Osteoblast (primary cell): ENCODE measurements around the gene PLCG2. TPM values are rescaled to one million over a fixed set of nuclear protein-coding genes. Genes with fewer than 3 reads are reported as not detected.

Experiments used
- DNase-seq: peaks from one replicate; pipeline ENCODE4 v3.0.0; 2011; ENCODE audit warnings: low spot score, mixed read lengths; ENCODE audit not compliant: insufficient read length; ENCODE audit errors: missing footprints
- H2AFZ ChIP-seq: 2 replicates; pipeline ENCODE4 v1.6.0; 2011; ENCODE audit warnings: mild to moderate bottlenecking, low read length
- H3K27ac ChIP-seq: 2 replicates; pipeline ENCODE4 v1.5.1; 2011; ENCODE audit warnings: mild to moderate bottlenecking, low read depth, low read length, moderate library complexity
- H3K27me3 ChIP-seq: 2 replicates; pipeline ENCODE4 v1.6.0; 2012; ENCODE audit warnings: mild to moderate bottlenecking, control low read depth, inconsistent platforms, low read length, moderate library complexity; ENCODE audit not compliant: insufficient read depth
- H3K36me3 ChIP-seq: 2 replicates; pipeline ENCODE4 v1.5.1; 2011; ENCODE audit warnings: mild to moderate bottlenecking, low read length, control low read depth, moderate library complexity; ENCODE audit not compliant: insufficient read depth
- H3K4me1 ChIP-seq: 2 replicates; pipeline ENCODE4 v1.5.1; 2011; ENCODE audit warnings: mild to moderate bottlenecking, low read length, control low read depth, moderate library complexity; ENCODE audit not compliant: insufficient read depth
- H3K4me2 ChIP-seq: 2 replicates; pipeline ENCODE4 v1.6.0; 2011; ENCODE audit warnings: mild to moderate bottlenecking, low read length; ENCODE audit not compliant: insufficient read depth
- H3K4me3 ChIP-seq: fragments of 200-600 bp; sonication (generic); 3 replicates; pipeline ENCODE4 v1.5.1; 2012; ENCODE audit warnings: mild to moderate bottlenecking, low read length, inconsistent platforms; ENCODE audit not compliant: insufficient read depth
- H3K79me2 ChIP-seq: 2 replicates; pipeline ENCODE4 v1.6.0; 2012; ENCODE audit warnings: mild to moderate bottlenecking, low read length, control low read depth, inconsistent platforms; ENCODE audit not compliant: insufficient read depth
- H3K9me3 ChIP-seq: 2 replicates; pipeline ENCODE4 v1.5.1; 2011; ENCODE audit warnings: low read depth, low read length, control low read depth
- H4K20me1 ChIP-seq: 2 replicates; pipeline ENCODE4 v1.6.0; 2012; ENCODE audit warnings: mild to moderate bottlenecking, low read length, control low read depth; ENCODE audit not compliant: insufficient read depth
- CTCF ChIP-seq: IDR thresholded peaks from 2 replicates; pipeline ENCODE4 v1.5.1; 2011; ENCODE audit warnings: mild to moderate bottlenecking, low read depth, low read length, moderate library complexity; ENCODE audit errors: extremely low read depth
- total RNA-seq: library from RNA; depleted of rRNA; stranded (reverse); fragments of >200 nt; gene quantifications from 2 replicates; pipeline ENCODE4 v1.2.3, GENCODE V29; 2012

The PLCG2 gene
- total RNA-seq, 1 donor: 1.1 TPM

GRCh38 chr16:81987706-81988105 is 208.6 kb downstream of the PLCG2 start:
- no peak for TF ChIP-seq CTCF
- H3K79me2 ChIP-seq: no peaks in the 10 kb centered on the region
- H3K4me3 ChIP-seq: no peak overlapping the region
- DNase-seq: no peak
- no peak overlapping the region for H3K4me2 ChIP-seq
- no peaks in the 10 kb centered on the region for H3K27me3 ChIP-seq
- H3K27ac ChIP-seq: no peak overlapping the region
- no peaks in the 10 kb centered on the region for H3K4me1 ChIP-seq
- no peak overlapping the region for H2AFZ ChIP-seq
- H4K20me1 ChIP-seq: no peaks in the 10 kb centered on the region
- no peaks in the 10 kb centered on the region for H3K36me3 ChIP-seq
- no peaks in the 10 kb centered on the region for H3K9me3 ChIP-seq

DNA sequence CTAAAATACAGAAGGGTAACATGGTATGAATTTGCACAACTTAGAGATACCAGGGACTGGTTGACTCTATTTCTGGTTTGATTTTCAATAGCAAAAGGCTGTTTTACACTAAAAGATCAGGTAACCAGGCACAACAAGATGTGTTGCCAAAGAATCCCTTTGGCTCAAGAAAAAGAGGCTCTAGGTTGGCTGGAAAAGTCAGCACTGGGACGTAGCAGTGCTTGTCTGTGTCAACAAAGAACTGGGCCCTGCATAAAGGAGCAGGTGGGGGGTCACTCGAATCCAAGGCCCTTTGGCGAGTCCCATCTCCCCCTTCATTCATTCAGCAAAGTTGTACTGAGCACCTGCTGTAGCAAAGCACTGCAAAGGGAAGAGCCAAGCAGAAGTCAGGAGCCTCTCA is 213.8 kb downstream of the PLCG2 start:
- Histone ChIP-seq H3K9me3 (no peaks in the 10 kb centered on the region), H3K4me2 (no peak overlapping the region), H3K79me2 (no peaks in the 10 kb centered on the region), H3K4me1 (peaks cover 16% of the 10 kb centered on the region), H2AFZ (no peak overlapping the region), H3K4me3 (no peak overlapping the region), H3K27ac (no peak overlapping the region), H4K20me1 (no peaks in the 10 kb centered on the region), H3K27me3 (no peaks in the 10 kb centered on the region), H3K36me3 (no peaks in the 10 kb centered on the region)
- no peak for TF ChIP-seq CTCF
- no peak for DNase-seq

DNA sequence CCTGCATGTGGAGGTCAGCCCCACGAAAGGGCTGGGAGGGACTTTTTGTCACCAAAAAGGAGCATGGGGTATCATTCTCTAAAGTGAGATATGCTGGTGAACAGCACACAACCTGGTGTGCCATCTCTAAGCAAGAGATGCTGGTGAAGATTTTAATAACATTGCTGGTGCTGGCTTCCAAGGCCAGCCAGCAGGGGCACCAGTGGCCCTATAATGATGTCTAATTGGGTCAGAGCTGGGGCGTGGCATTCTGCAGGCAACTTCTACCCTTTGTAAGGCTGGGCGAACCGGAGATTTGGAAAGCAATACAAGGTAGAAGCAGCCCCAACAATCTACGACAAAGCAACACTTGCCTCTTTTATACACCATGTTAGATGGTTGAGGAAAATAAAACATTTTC is 215.4 kb downstream of the PLCG2 start:
- Histone ChIP-seq H3K27me3 (no peaks in the 10 kb centered on the region), H3K4me2 (no peak overlapping the region), H3K4me3 (no peak overlapping the region), H3K79me2 (no peaks in the 10 kb centered on the region), H3K4me1 (peaks cover 17% of the 10 kb centered on the region), H3K9me3 (no peaks in the 10 kb centered on the region), H4K20me1 (no peaks in the 10 kb centered on the region), H3K27ac (no peak overlapping the region), H3K36me3 (no peaks in the 10 kb centered on the region), H2AFZ (no peak overlapping the region)
- peak; percentile 31 for TF ChIP-seq CTCF
- DNase-seq: no peak

DNA sequence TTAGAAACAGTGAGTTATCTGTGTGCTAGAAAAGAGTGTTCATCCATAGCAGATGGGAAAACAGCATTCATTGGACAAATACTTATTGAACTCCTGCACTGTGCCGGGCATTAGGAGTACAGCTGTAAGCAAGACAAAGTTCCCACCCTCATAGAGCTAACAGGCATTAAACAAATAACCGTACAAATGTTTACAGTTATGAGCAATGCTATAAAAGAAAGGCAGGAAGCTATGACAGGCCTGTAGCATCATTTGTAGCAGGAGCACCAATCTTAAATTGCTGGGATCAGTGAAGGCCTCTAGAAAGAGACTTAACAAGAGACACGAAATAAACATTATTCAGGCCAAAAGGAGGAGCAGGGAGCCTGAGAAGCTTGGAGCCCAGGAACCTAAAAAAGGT is 216.6 kb downstream of the PLCG2 start:
- no peak for DNase-seq
- H3K4me1 ChIP-seq: peaks cover 17% of the 10 kb centered on the region
- H3K4me3 ChIP-seq: no peak overlapping the region
- H2AFZ ChIP-seq: no peak overlapping the region
- H3K4me2 ChIP-seq: no peak overlapping the region
- TF ChIP-seq CTCF: no peak
- no peaks in the 10 kb centered on the region for H3K27me3 ChIP-seq
- H3K36me3 ChIP-seq: no peaks in the 10 kb centered on the region
- H3K9me3 ChIP-seq: no peaks in the 10 kb centered on the region
- no peaks in the 10 kb centered on the region for H4K20me1 ChIP-seq
- no peaks in the 10 kb centered on the region for H3K79me2 ChIP-seq
- no peak overlapping the region for H3K27ac ChIP-seq
